ENCODE data around the gene CAMKMT.

- TF ChIP-seq CTCF (IDR thresholded peaks at IDR 0.05) (no peak), POLR2A (IDR thresholded peaks at IDR 0.05) (no peak), POLR2AphosphoS5 (IDR thresholded peaks at IDR 0.05) (no peak)
These were observed 417.1 kb downstream of the CAMKMT start for GRCh38 chr2:44778671-44779476.
